Breast epithelium (tissue), 4 donors: ENCODE results near the gene SIRPA. TPM values are rescaled to one million over a fixed set of nuclear protein-coding genes. Genes with fewer than 3 reads are reported as not detected.
"Not testable (repeated sequence)": the region's sequence is repeated elsewhere in the genome, so short reads cannot be mapped to it uniquely, and the experiment has no call there.

ENCODE experiments used
- DNase-seq, 2 donors: peaks; one replicate each; pipeline ENCODE4 v3.0.0-alpha.2; 2019; ENCODE audit warnings: low spot score in 2 of 2
- H3K27ac ChIP-seq, 2 donors: fragments of 200-600 bp; sonication (generic) in 1 of 2; one replicate each; pipeline ENCODE4 v1.5.1; 2016 to 2019; ENCODE audit warnings: mild to moderate bottlenecking in 1 of 2
- H3K27me3 ChIP-seq, 2 donors: fragments of 200-600 bp; sonication (generic) in 1 of 2; one replicate each; pipeline versions ENCODE4 v1.5.1 to v1.6.0; 2017 to 2019; ENCODE audit warnings: control low read depth in 1 of 2, mild to moderate bottlenecking in 1 of 2
- H3K36me3 ChIP-seq: fragments of 200-600 bp; one replicate; pipeline ENCODE4 v1.5.1; 2019
- H3K4me1 ChIP-seq, 2 donors: fragments of 200-600 bp; sonication (generic); one replicate each; pipeline ENCODE4 v1.5.1; 2016 to 2019; ENCODE audit warnings: control low read depth in 1 of 2
- H3K4me3 ChIP-seq, 3 donors: fragments of 200-600 bp; sonication (generic); 1 replicate in 2 of 3; 2 replicates in 1 of 3; pipeline ENCODE4 v1.5.1; 2016 to 2019; ENCODE audit warnings: mild to moderate bottlenecking in 3 of 3, moderate library complexity in 2 of 3
- H3K9me3 ChIP-seq, 2 donors: fragments of 200-600 bp; sonication (generic) in 1 of 2; one replicate each; pipeline ENCODE4 v1.5.1; 2016 to 2019; ENCODE audit warnings: control low read depth in 1 of 2
- CTCF ChIP-seq, 3 donors: fragments of 450-650 bp; IDR thresholded peaks; one replicate each; pipeline ENCODE4 v1.5.1; 2016 to 2017; ENCODE audit warnings: antibody characterized with exemption in 3 of 3, mild to moderate bottlenecking in 3 of 3, moderate library complexity in 3 of 3
- POLR2A ChIP-seq: fragments of 450-650 bp; IDR thresholded peaks from one replicate; pipeline ENCODE4 v1.6.1; 2016; ENCODE audit warnings: antibody characterized with exemption, mild to moderate bottlenecking, moderate library complexity
- POLR2AphosphoS5 ChIP-seq, 3 donors: sonication (generic); formaldehyde crosslinking; IDR thresholded peaks; one replicate each; pipeline ENCODE4 v1.6.1; 2017; ENCODE audit warnings: antibody characterized with exemption in 3 of 3
- intact Hi-C: fragments of 100-400 bp; cut with DNase I; formaldehyde crosslinking; loops from one replicate; pipeline ENCODE4 v1.15.1; 2023; ENCODE audit warnings: low total_unique reads
- total RNA-seq, 3 donors: library from RNA; depleted of rRNA; stranded (reverse); fragments of >200 nt; gene quantifications; one replicate each; pipeline ENCODE4 v1.1.0, GENCODE V29; 2016

Gene SIRPA
- total RNA-seq, 3 donors from 2014 or later, result 42.3 to 64.6 (median 53.9) TPM

- intact Hi-C loops, result no loop called here
- DNase-seq, result no peak
- no peaks in the 10 kb centered on the region for H3K4me1 ChIP-seq
- no peaks in the 10 kb centered on the region for H3K36me3 ChIP-seq
- H3K27me3 ChIP-seq, result no peaks in the 10 kb centered on the region
- H3K27ac ChIP-seq, result no peak overlapping the region
- TF ChIP-seq POLR2A, result no peak
- TF ChIP-seq CTCF (IDR thresholded peaks at IDR 0.05), result no peak
- TF ChIP-seq POLR2AphosphoS5 (IDR thresholded peaks at IDR 0.05), result no peak
- H3K9me3 ChIP-seq, result no peaks in the 10 kb centered on the region
- H3K4me3 ChIP-seq, result no peak overlapping the region
These were observed 13.0 kb downstream of the SIRPA start for GRCh38 chr20:1908191-1908590.

GRCh38 chr20:1909097-1909496 lies 13.9 kb downstream of the SIRPA start:
- Histone ChIP-seq H3K27ac (no peak overlapping the region), H3K4me1 (no peaks in the 10 kb centered on the region), H3K27me3 (no peaks in the 10 kb centered on the region), H3K4me3 (no peak overlapping the region), H3K9me3 (no peaks in the 10 kb centered on the region), H3K36me3 (no peaks in the 10 kb centered on the region)
- intact Hi-C loops, result no loop called here
- DNase-seq, result no peak
- TF ChIP-seq POLR2AphosphoS5 (IDR thresholded peaks at IDR 0.05) (no peak), CTCF (IDR thresholded peaks at IDR 0.05) (no peak), POLR2A (no peak)

GRCh38 chr20:1911536-1911935 lies 16.3 kb downstream of the SIRPA start:
- no peak overlapping the region for H3K27ac ChIP-seq
- no peaks in the 10 kb centered on the region for H3K36me3 ChIP-seq
- TF ChIP-seq POLR2A (no peak), CTCF (IDR thresholded peaks at IDR 0.05) (no peak)
- no peaks in the 10 kb centered on the region for H3K4me1 ChIP-seq
- no peak for DNase-seq
- intact Hi-C loops, result no loop called here
- H3K27me3 ChIP-seq, result no peaks in the 10 kb centered on the region
- no peaks in the 10 kb centered on the region for H3K9me3 ChIP-seq
- no peak overlapping the region for H3K4me3 ChIP-seq

- no peaks in the 10 kb centered on the region for H3K36me3 ChIP-seq
- H3K4me3 ChIP-seq, result no peak overlapping the region
These were observed 16.8 kb downstream of the SIRPA start for GRCh38 chr20:1912053-1912452.

GRCh38 chr20:1912646-1913045 lies 17.4 kb downstream of the SIRPA start:
- intact Hi-C loops, result no loop called here
- Histone ChIP-seq H3K4me3 (no peak overlapping the region), H3K27ac (no peak overlapping the region), H3K36me3 (no peaks in the 10 kb centered on the region), H3K9me3 (no peaks in the 10 kb centered on the region), H3K27me3 (no peaks in the 10 kb centered on the region), H3K4me1 (no peaks in the 10 kb centered on the region)
- TF ChIP-seq CTCF (IDR thresholded peaks at IDR 0.05) (no peak), POLR2A (no peak), POLR2AphosphoS5 (IDR thresholded peaks at IDR 0.05) (no peak)
- no peak for DNase-seq

More at GRCh38 chr20:1912053-1912452, 16.8 kb downstream of the SIRPA start:
- DNase-seq, result no peak
- intact Hi-C loops, result no loop called here
- H3K4me1 ChIP-seq, result no peaks in the 10 kb centered on the region
- TF ChIP-seq POLR2A (no peak), POLR2AphosphoS5 (IDR thresholded peaks at IDR 0.05) (no peak), CTCF (IDR thresholded peaks at IDR 0.05) (no peak)
- no peak overlapping the region for H3K27ac ChIP-seq
- H3K9me3 ChIP-seq, result no peaks in the 10 kb centered on the region
- no peaks in the 10 kb centered on the region for H3K27me3 ChIP-seq

GRCh38 chr20:1915233-1915632 lies 20.0 kb downstream of the SIRPA start:
- H3K27ac ChIP-seq, H3K9me3 ChIP-seq, H3K27me3 ChIP-seq, DNase-seq, intact Hi-C loops, H3K36me3 ChIP-seq, H3K4me3 ChIP-seq, H3K4me1 ChIP-seq: not testable (repeated sequence)
